Keratinocyte (primary cell): ENCODE data around the gene KIAA1217. TPM values are rescaled to one million over a fixed set of nuclear protein-coding genes. Genes with fewer than 3 reads are reported as not detected.

Experiments used
- DNase-seq: peaks from one replicate; pipeline ENCODE4 v3.0.0-alpha.2; 2011; ENCODE audit warnings: low read depth, missing footprints, low spot score
- FAIRE-seq: peaks from 2 replicates; lab custom pipeline; 2011; peaks lifted over from hg19 to GRCh38; lab: Jason Lieb, UNC
- H2AFZ ChIP-seq: 2 replicates; pipeline ENCODE4 v1.6.0; 2012; ENCODE audit warnings: low read length, control low read depth, inconsistent platforms; ENCODE audit not compliant: control insufficient read depth
- H3K27ac ChIP-seq: 2 replicates; pipeline ENCODE4 v1.5.1; 2011; ENCODE audit warnings: low read length; ENCODE audit not compliant: control insufficient read depth, insufficient read depth
- H3K27me3 ChIP-seq: 3 replicates; pipeline ENCODE4 v1.6.0; 2011; ENCODE audit warnings: low read length; ENCODE audit not compliant: control insufficient read depth, insufficient read depth; ENCODE audit errors: extremely low read depth
- H3K36me3 ChIP-seq, 2 experiments: 2 replicates in 1 of 2; 3 replicates in 1 of 2; pipeline ENCODE4 v1.5.1; 2011; ENCODE audit warnings: low read length in 2 of 2, mild to moderate bottlenecking in 1 of 2; ENCODE audit not compliant: control insufficient read depth in 2 of 2, insufficient read depth in 2 of 2; ENCODE audit errors: extremely low read depth in 1 of 2
- H3K4me1 ChIP-seq: 3 replicates; pipeline ENCODE4 v1.5.1; 2011; ENCODE audit warnings: low read length; ENCODE audit not compliant: control insufficient read depth, insufficient read depth; ENCODE audit errors: extremely low read depth
- H3K4me2 ChIP-seq: 3 replicates; pipeline ENCODE4 v1.6.0; 2011; ENCODE audit warnings: low read depth, low read length; ENCODE audit not compliant: control insufficient read depth, insufficient read depth; ENCODE audit errors: extremely low read depth
- H3K4me3 ChIP-seq, 3 experiments: fragments of 200-600 bp in 1 of 3; sonication (generic) in 1 of 3; 2 replicates in 2 of 3; 3 replicates in 1 of 3; pipeline ENCODE4 v1.5.1; 2011 to 2016; ENCODE audit warnings: low read length in 3 of 3, mild to moderate bottlenecking in 3 of 3, control low read depth in 2 of 3, inconsistent platforms in 1 of 3, low read depth in 1 of 3, mixed read lengths in 1 of 3, mixed run types in 1 of 3, moderate library complexity in 1 of 3; ENCODE audit not compliant: control insufficient read depth in 2 of 3, insufficient read depth in 2 of 3; ENCODE audit errors: extremely low read depth in 1 of 3
- H3K79me2 ChIP-seq: 2 replicates; pipeline ENCODE4 v1.6.0; 2012; ENCODE audit warnings: low read length; ENCODE audit not compliant: control insufficient read depth, insufficient read depth
- H3K9ac ChIP-seq: 3 replicates; pipeline ENCODE4 v1.6.0; 2011; ENCODE audit warnings: low read length; ENCODE audit not compliant: control insufficient read depth, insufficient read depth; ENCODE audit errors: extremely low read depth
- H3K9me1 ChIP-seq: 3 replicates; pipeline ENCODE4 v1.6.0; 2011; ENCODE audit warnings: low read length; ENCODE audit not compliant: control insufficient read depth, insufficient read depth; ENCODE audit errors: extremely low read depth
- H3K9me3 ChIP-seq: 2 replicates; pipeline ENCODE4 v1.5.1; 2012; ENCODE audit warnings: low read depth, low read length; ENCODE audit not compliant: control insufficient read depth
- H4K20me1 ChIP-seq: 3 replicates; pipeline ENCODE4 v1.6.0; 2011; ENCODE audit warnings: low read length; ENCODE audit not compliant: control insufficient read depth, insufficient read depth; ENCODE audit errors: extremely low read depth
- EZH2 ChIP-seq: IDR thresholded peaks from one replicate; pipeline ENCODE4 v1.6.1; 2012; ENCODE audit warnings: inconsistent platforms, mild to moderate bottlenecking, low read length, moderate library complexity
- dilution Hi-C: fragments of 300-500 bp; cut with MboI; formaldehyde crosslinking; loops from one replicate; pipeline ENCODE4 v1.7.0; 2020; ENCODE audit warnings: low sequenced_read_pairs; ENCODE audit not compliant: extremely low pct_ligation_motif_present
- polyA plus RNA-seq, 5 experiments: library from polyadenylated mRNA; depleted of rRNA in 3 of 5; stranded (reverse) in 3 of 5; stranded (forward) in 1 of 5; unstranded in 1 of 5; fragments of >200 nt; gene quantifications; 1 replicate in 1 of 5; 2 replicates in 3 of 5; 3 replicates in 1 of 5; pipeline versions ENCODE4 v1.2.1 to v1.2.3, GENCODE V29; 2011 to 2012; ENCODE audit warnings: missing spikeins in 2 of 5, low read depth in 1 of 5, low replicate concordance in 1 of 5
- TF ChIP-seq, protein P1 (sequence below), 3 experiments: IDR thresholded peaks in 1 of 3; conservative IDR thresholded peaks in 1 of 3; optimal IDR thresholded peaks in 1 of 3; 2 replicates in 2 of 3; 3 replicates in 1 of 3; pipeline versions ENCODE3 to v1.5.1; 2011; ENCODE audit warnings: low read length in 3 of 3, mild to moderate bottlenecking in 3 of 3, moderate library complexity in 2 of 3, control low read depth in 1 of 3, inconsistent platforms in 1 of 3; ENCODE audit not compliant: insufficient read depth in 2 of 3; ENCODE audit errors: extremely low read depth in 1 of 3

The KIAA1217 gene
- polyA plus RNA-seq, 1 donor (not counting 4 experiments of a cell fraction or from before 2014, with no cell fraction given) = 10.4 TPM

GRCh38 chr10:24502801-24503460 is 294.0 kb downstream of the KIAA1217 start:
- Histone ChIP-seq H3K79me2 (no peaks in the 10 kb centered on the region), H3K27me3 (no peaks in the 10 kb centered on the region), H3K9me1 (no peaks in the 10 kb centered on the region), H3K4me3 (no peak overlapping the region), H3K9ac (no peak overlapping the region), H2AFZ (no peak overlapping the region), H3K27ac (no peak overlapping the region), H3K4me2 (no peak overlapping the region), H3K9me3 (no peaks in the 10 kb centered on the region), H4K20me1 (no peaks in the 10 kb centered on the region), H3K36me3 (peaks cover 12 to 15% of the 10 kb centered on the region in 2 experiments), H3K4me1 (peaks cover 5% of the 10 kb centered on the region)
- DNase-seq (no peak), FAIRE-seq (no peak)
- dilution Hi-C loops = no loop called here
- TF ChIP-seq EZH2 = no peak
- TF ChIP-seq, protein P1, sequence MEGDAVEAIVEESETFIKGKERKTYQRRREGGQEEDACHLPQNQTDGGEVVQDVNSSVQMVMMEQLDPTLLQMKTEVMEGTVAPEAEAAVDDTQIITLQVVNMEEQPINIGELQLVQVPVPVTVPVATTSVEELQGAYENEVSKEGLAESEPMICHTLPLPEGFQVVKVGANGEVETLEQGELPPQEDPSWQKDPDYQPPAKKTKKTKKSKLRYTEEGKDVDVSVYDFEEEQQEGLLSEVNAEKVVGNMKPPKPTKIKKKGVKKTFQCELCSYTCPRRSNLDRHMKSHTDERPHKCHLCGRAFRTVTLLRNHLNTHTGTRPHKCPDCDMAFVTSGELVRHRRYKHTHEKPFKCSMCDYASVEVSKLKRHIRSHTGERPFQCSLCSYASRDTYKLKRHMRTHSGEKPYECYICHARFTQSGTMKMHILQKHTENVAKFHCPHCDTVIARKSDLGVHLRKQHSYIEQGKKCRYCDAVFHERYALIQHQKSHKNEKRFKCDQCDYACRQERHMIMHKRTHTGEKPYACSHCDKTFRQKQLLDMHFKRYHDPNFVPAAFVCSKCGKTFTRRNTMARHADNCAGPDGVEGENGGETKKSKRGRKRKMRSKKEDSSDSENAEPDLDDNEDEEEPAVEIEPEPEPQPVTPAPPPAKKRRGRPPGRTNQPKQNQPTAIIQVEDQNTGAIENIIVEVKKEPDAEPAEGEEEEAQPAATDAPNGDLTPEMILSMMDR (optimal IDR thresholded peaks at IDR 0.05 in 1 of 3, IDR thresholded peaks at IDR 0.05 in 1 of 3, conservative IDR thresholded peaks at IDR 0.05 in 1 of 3; ENCODE audit: extremely low read depth in 1 of 3, insufficient read depth in 2 of 3, low read length in 3 of 3) = no peak

DNA sequence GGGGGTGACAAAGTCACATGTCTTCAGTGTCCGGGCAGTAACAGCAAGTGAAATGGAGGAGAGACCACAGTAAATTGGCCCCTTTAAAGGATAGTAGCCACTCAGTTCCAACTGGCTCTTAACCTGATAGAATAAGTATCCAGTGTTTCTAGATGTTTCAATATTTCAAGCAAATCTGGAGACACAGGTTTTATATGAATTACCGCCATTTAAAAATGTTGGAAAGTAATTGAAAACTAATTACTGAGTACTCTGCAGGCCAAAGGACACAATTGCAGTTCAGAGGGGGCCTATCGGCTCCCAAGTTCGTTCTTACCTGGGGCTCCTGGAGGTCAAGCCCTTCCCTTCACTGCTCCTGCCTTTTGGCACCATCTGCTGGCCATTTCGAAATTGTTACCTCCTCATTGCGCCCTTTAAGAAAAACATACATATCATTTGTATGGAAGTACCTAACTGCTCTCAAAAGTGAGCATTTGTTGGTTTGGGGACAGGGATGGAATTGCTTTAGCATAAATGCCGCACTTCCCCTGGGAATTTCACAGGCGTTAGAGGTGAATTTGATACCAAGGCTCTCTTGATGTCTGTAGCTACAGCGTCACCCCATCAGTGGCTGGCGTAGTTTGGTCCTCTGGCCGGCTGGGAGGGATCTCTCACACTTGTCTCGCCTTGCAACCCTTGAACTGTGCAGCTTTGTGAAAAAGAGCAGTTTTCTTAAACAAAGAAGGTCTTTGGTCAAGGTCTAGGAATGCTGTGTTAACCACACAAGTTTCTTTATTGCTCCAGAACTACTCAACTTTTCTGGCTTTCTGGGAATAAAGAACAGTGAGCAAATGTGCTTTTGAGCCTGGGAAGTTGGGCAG is 294.8 kb downstream of the KIAA1217 start:
- TF ChIP-seq, protein P1 (optimal IDR thresholded peaks at IDR 0.05 in 1 of 3, IDR thresholded peaks at IDR 0.05 in 1 of 3, conservative IDR thresholded peaks at IDR 0.05 in 1 of 3; ENCODE audit: extremely low read depth in 1 of 3, insufficient read depth in 2 of 3, low read length in 3 of 3) = peak; percentile 58 to 79 (median 79)
- TF ChIP-seq EZH2 = no peak
- no peak overlapping the region for H3K9ac ChIP-seq
- H4K20me1 ChIP-seq = no peaks in the 10 kb centered on the region
- dilution Hi-C loops = no loop called here
- no peak overlapping the region for H2AFZ ChIP-seq
- DNase-seq = peak; percentile 5
- H3K4me3 ChIP-seq = no peak overlapping the region
- no peaks in the 10 kb centered on the region for H3K9me1 ChIP-seq
- H3K9me3 ChIP-seq = no peaks in the 10 kb centered on the region
- peaks cover 12 to 15% of the 10 kb centered on the region in 2 experiments for H3K36me3 ChIP-seq
- no peak overlapping the region for H3K4me2 ChIP-seq
- FAIRE-seq = peak; percentile 46
- H3K79me2 ChIP-seq = no peaks in the 10 kb centered on the region
- H3K27ac ChIP-seq = no peak overlapping the region
- H3K27me3 ChIP-seq = no peaks in the 10 kb centered on the region
- peaks cover 5% of the 10 kb centered on the region for H3K4me1 ChIP-seq
